T-helper 22 cell (primary cell): ENCODE measurements around the gene FBXW4.

Experiments
- DNase-seq: peaks from one replicate; pipeline ENCODE4 v3.0.0-alpha.2; 2020; ENCODE audit warnings: low read depth

FBXW4 gene

DNA sequence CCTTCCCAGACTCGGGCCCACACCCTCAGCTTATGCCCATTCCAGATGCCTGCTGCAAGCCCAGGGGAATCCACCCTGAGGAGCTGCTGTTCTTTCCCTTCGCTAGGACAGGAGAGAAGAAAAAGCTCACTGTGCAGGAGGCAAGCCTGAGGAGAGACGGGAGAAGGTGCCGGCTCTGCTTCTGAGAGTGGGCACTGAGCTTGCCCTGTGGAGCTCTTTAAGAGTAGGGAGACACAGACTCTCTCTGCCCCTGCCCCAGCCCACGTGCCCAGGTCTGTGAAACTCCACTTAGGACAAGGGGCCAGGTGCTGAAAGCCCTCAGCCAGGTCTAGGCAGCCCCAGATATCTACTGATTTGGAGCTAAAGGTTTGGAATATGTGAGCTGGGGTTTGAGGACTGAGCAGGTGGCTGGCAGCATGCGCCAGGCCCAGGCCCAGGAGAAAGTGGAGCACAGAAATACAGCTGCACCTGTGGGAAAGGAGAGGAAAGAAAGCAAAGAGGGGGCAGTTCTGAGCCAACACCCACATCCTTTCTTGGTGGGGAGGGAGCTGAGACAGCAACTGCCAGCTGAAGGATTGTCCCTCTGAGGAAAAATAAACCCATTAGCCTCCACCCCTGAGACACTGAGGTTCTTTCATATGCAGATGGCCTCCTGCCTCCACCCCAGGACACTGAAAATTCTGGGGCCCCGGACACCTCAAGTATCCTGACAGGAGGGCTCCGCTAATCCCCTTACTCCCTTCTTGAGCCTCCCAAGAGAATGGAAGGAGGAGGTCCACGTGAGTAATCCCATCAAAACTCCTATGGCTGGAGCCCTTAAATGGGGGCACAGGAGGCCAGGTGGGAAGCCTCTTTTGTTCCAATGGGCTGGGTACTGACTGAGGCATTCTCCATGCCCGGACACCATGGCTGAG is 114.2 kb downstream of the FBXW4 start:
- no peak for DNase-seq

DNA sequence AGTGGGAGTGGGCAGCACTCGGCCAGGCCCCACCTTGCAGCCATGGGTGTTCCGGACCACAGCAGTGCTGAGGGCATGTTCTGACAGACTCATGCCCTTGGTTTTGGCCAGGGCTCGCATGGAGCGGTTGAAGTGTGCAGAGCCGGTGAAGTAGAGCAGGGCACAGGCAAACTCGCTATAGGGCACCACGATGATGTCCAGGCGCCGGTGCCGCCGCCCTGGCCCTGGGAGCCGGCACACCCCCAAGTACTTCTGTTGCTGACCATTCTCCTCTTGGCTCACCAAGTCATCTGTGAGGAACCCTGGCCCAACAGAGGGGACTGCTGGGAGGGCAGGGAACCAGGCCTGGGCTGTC is 115.5 kb downstream of the FBXW4 start:
- DNase-seq = no peak

DNA sequence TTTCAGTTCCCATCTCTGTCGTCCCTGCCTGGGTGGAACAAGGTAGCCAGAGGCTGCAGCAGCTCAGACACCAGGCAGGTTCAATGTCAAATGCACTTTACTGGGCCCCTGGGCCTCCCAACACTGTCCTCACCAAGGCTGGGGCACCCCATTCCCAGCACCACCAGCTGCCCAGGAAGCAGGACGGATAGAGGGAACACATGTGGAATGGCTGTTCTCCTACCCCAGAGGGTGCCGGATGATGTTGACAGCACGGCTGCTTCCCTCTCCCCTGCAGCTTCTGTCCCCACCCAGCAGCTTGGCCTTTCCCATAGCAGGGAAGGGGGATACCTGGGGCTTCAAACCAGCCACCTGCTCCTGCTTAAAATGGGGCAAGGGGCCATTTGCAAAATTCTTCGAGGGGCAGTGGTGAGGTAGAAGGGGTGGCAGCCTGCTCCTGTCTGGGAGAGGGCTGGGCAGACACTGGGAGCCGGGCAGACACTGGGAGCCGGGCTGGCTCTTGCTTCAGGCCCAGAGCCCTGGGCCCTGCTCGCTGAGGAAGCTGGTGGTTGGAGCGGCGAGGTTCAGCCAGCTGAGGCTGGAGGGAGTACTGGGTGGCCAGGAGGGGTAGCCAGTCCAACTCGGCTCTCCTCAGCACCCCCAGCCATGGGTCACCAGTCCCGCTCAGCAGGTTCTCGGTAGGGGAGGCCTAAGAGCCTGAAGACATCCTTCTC is 116.0 kb downstream of the FBXW4 start:
- DNase-seq = no peak

DNA sequence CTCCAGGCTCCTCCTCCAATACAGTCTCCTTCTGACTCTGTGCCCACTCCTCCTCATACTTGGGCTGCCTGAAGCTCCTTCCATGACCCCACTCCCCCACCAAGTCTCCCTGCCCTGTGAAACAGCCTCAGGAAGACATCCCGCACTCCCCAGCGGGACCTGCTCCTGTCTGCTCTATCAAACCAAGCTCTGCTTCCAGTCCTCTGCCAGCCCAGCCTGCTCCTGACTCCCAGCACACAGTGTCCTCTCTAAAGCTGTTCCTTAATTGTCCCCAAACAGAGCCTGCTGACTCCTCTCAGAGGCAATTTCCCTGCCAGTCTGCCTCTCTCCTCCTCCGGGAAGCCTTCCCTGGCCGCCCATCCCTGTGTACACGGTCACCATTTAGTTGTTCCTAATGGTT is 116.8 kb downstream of the FBXW4 start:
- no peak for DNase-seq

DNA sequence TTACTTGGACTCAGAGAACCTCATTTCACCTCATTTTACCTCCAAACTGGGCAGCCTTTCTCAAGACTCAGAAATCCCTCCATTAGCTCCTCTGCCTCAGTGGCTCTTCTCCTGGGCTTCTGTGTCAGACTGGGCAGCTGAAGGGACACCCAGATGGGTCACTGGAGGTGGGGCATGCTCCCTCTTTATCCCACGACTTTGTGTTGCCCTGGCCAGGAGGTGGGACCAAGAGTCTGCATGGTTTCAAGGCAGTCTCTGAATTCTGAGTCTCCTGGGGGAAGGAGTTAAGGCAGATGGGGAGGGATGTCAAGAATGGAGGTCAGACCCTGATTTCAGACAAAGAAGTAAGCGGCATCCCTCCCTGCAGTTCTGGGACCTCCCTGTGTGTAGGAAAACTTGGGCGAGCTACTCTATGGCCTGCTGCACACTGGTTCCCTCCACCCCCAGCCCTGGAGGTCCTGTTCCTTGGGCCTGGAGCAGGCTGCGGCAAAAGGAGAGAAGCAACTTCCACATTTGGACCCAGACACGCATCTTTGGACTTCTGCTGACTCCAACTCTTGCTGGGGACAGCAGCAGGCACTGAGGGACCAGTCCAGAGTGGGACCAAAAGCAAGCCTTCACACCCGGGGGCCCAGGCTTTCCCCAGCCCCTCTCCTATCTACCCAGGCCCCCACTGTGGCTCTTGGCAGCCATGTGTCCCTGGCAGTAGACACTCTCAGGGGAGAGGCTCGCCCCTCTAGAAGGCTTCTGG is 117.7 kb downstream of the FBXW4 start:
- no peak for DNase-seq

DNA sequence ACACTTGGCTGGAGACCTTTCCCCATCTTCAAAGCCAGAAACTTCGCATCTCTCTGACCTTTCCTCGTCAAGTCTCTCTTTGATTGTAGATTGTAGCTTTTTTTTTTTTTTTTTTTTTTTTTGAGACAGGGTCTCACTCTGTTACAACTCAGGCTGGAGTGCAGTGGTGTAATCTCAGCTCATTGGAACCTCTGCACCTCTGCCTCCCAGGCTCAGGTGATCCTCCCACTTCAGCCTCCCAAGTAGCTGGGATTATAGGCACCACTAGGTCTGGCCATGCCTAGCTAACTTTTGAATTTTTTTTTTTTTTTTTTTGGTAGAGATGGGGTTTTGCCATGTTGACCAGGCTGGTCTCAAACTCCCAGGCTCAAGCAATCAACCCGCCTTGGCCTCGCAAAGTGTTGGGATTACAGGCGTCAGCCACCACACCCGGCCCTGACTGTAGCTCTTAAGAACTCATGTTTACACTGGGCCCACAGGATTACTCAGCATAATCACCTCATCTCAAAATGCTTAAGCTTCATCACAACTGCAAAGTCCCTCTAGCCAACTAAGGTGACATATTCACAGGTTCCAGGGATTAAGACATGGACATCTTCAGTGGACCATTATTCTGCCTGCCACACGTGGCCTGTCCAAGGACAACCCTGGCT is 118.6 kb downstream of the FBXW4 start:
- DNase-seq = no peak

DNA sequence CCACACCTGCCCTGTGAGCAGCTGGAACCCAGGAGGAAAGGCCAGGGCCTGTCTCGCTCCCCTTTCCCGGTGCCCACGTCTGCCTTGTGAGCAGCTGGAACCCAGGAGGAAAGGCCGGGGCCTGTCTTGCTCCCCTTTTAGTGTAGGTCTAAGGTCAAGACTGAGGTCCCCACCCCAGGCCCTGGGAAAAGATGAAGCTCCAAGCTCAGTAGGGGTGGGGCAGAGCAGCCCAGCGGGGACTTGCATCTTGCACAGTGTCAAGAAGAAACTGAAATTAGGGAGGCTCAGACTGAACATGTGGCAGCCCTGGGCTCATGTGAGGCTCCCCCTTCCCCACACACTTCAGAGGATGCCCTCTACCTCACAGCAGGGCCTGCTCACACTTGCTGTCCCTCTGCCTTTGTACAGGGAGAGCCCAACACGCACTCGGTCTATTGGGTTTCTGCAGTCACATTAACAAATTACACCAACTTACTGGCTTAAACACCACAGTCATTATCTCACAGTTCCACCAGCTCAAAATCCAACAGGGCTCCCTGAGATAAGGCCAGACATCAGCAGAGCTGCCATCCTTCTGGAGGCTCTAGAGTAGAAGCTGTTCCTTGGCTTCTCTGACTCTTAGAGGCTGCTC is 119.3 kb downstream of the FBXW4 start:
- DNase-seq = no peak

DNA sequence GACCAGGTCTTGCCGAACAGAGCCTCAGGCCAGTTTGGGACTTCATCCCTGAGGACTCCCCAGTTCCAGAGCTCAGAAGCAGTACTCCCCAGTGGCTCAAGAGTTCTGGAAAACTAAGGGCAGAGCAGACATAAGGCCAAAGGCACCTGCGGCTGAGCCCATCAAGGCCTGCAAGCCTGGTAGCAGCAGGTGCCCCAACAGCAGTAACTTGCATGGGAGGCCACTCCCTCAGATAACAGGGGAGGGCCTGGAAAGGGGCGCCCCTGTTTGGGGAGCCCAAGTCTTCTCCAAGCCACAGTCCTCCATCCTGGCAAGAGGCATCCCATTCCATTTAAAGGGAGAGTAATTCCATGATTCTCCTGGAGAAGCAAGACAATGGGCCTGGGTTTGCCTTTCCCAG is 119.9 kb downstream of the FBXW4 start:
- no peak for DNase-seq

DNA sequence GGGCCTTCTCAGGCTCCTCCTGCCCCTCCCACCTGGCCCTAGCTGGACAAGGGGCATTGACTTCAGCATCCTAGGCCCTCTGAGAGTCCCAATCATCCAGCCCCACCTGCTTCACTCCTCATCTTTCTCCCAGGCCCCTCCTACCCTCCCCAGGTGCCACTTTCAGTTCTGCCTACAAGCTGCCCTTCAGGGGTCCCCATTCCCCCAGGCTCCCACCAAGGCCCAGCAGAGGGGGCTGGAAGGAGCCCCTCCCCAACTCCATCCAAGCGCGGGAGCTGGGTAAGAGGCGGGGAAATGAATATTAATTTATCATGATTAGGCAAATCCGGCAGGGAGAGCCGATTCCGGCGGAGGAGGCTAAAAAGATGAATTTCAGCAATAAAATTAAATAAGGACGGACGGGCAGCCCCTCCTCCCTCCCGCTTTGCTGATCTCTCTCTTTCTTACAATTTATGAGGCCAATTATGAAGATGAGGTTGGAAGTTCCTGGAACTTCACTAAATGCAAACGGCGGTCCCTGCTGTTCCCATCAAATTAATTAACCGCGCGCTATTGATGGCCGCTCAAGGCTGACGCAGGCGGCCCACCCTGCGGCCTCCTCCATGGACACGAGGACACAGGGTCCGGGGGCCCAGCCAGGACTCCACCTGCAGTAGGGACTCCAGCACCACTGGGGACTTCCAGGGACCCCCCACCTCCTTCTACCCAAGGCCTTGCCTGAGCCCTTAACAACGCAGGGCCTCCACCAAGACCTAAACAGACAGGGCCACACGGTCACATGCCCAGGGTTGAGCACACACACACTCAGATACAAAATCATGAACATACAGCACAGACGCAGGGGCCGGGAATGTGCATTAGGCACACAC is 120.9 kb downstream of the FBXW4 start:
- no peak for DNase-seq

DNA sequence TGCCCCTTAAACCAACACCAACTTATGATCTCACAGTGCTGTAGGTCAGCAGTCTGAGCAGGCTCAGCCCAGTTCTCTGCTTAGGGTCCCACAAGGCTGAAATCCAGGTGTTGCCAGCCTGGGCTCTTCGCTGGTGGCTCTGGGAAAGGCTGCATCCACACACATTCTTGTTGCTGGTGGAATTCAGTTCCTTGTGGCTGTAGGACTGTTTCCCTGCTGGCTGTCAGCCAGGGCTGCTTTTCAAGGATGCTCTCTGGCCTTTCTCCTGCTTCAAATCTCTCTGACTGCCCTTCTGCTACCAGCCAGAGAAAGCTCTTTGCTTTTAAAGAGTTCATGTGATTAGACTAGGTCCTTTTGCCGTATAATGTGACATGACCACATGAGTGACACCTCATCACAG is 122.2 kb downstream of the FBXW4 start:
- no peak for DNase-seq

DNA sequence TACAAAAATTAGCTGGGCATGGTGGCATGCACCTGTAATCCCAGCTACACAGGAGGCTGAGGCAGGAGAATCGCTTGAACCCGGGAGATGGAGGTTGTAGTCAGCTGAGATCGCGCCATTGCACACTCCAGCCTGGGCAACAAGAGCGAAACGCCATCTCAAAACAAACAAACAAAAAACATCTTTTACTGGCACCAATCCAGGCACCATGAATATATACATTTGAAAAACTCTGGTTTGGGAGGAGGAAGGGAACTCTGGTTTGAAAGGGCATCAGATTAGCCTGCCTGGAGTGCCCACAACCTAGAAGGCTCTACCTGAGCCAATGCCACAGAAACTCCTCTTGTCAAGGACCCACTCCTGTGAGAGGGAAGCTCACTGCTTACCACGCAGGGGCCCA is 122.8 kb downstream of the FBXW4 start:
- no peak for DNase-seq

DNA sequence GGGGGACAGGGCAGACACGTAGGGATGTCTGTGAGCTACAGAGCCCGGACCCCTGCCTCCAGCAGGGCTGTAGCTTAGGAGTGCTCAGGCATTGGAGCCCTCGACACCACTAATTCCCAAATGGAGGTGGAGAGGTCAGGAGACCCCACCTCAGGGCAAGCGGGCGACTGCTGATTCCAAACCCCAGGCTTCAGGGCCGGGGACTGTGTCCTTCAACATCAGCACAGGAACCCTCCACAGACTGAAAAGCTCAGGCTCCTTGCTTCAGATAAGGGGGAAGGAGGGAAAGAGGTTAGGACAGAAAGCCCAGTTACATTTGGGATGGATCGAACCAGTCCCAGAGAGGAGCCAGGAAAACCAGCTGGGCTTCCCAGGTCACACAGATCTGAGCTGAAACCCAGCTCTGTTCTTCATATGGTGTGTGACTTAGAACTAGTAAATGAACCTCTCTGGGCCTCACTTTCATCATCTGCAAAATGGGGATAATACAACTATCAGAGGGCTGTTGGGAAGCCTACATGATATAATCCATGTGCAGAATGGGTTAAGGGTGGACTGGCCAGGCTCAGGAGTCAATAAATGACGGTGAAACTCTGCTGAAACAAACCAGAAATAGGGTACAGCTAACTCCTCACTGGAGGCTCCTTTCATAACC is 123.6 kb downstream of the FBXW4 start:
- DNase-seq = no peak

DNA sequence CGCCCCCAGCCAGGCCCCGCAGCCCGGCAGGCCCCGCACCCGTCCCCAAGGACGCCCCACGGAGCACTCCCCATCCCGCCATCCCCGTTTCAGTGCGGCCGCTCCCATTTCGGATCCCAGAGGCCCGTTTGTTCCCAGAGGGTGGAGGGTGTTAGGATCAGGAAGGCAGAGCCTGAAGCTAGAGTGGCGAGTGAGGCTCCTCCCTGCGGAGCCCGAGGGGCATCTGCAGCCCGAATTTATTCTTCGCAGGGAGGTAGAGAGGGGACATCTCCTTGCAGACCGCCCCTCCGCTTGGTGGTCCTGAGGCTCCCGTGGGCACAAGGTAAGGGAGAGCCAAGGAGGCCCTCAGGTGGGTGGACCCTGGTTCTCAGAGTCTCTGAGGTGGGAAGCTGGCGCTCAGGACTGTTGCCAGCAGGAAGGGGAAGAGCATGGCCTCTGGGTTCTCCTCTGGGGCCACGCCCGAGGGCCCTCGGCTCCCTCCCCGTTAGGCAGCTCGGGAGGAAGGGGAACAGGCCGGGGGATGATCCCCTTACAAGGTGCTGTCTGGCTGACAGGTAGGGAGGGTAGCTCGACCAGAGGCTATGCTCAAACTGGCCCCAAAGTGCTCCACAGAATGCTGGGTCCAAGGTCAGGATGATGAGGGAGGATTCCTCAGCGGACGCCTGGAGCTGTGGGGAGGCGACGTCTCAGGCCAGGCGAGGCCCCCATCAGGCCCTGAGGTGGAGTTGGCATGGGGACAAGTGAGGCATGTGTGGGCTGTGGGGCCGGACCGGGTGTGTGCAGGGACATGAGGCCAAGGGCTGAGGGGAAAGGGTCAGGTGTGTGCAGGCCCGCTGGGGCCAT is 124.3 kb downstream of the FBXW4 start:
- DNase-seq = no peak

DNA sequence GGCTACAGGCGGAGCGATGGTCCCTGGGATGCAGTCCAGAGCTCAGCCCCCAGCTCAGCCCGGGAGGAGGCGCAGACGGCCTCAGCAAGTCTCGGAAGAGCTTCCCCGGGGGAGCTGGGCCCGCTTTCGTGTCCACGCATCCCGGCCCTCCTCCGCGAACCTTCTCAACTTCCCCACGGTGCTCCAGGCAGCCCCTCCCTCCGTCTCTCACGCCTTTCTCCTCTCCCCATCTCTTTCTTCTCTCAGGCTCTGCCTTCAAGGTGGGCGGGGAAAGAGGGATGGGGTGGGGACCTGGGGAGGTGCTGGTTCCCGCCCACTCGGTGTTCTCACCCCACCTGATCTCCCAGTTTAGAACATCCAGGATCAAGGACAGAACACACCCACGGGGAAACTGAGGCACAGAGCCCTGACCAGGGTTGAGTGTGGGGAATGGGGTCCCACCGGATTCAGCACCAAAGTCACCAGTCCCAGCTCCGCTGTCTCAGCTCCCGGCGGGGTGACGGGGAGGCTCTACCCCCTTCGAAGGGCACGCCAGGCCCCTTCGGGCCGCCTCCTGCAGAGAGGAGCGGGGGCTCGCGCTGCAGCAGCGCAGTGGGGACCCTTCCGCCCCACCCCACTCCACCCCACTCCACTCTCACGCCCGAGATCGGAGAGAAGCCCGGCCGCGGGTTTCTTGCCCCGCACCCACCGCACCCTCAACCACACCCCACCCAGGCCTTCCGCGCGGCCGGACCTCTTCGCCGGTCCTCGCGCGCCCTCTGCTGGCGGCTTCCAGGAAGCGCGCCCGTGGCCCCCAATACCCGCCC is 125.1 kb downstream of the FBXW4 start:
- peak; percentile 51 for DNase-seq

DNA sequence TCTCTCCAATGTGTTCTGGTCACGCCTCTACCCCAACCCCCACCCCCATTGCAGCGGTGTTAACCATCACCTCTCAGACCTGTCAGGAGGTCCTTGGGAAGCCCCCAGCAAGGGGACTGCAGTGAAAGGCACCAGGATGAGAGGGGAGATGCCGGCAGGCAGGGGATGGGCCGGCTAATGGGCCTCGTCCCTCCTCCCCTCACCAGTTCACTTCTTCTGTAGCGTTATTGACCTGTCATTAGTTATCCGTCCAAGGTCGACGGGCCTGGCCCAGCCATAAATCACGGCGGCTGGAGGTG is 125.7 kb downstream of the FBXW4 start:
- no peak for DNase-seq

DNA sequence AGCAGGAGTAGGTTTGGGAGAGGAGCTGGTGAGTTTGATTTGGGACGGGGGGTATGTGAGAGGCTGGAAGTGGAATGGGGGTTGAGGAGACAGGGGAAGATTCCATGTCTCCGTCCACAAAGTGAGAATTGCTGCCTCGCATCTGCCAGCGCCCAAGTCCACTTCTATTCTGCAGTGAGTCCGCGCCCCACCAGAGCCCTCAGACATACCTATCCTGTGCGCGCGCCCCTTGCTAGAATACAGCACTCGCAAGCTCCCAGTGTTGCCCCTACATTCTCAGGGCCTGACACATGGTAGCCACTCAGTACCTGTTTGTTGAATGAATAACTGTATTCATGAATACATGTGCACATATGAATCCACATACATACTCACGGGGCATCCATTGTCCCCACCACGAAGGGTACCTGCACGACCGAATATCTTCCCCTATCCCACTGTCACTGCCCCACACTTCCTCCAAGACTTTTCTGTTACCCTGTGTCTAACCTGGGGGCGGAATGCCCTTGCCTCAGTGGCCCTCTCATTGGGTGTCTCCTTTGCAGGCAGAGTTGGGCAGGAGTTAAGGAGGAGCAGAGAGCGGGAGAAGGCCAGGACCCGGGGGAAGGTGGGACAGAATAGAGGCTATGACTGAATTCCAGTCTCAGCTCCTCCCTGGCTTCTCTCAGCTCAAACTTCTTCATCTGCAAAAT is 126.8 kb downstream of the FBXW4 start:
- no peak for DNase-seq

DNA sequence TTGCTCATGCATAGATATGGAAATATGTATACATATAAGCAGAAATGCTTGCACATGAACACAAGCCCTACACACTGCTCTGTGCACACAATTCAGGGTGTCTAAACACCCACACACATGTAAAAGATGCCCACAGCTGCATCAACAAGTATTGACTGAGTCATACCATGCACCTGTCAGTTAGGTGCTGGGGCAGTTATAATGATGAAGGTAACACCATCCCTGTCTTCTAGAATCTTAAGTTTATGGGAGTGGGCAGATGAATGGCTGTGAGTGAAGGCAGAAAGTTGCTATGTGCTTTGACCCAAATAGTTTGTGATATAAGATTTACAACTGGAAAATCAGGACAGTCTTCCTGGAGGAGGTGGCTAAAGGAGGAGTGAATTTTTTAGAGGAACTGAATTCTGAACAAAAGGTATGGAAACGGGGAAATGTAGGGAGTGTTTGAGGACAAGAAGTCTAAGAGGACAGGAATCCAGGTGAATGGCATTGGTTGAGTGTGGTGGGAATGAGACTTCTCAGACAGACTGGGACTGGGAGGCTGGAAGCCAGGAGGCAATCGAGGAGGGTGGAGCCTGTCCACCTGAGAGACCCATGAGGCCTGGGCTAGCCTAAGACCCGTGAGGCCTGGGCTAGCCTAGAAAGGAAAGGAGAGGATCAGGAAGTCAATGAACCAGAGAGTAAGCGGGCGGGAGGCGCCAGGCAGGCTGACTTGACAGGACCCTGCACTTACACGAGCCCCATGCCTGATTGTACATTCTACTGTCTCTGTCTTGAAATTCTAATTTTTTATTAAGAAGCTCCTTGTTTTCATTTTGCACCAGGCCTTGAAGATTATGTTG is 127.6 kb downstream of the FBXW4 start:
- DNase-seq = no peak
